Muscle of leg (tissue), 11 donors: ENCODE measurements around the gene EXO1. TPM values are rescaled to one million over a fixed set of nuclear protein-coding genes. Genes with fewer than 3 reads are reported as not detected.

Experiments
- DNase-seq: peaks from one replicate; pipeline ENCODE4 v3.0.0; 2013
- H3K27ac ChIP-seq: one replicate; pipeline ENCODE4 v1.5.1; 2013; ENCODE audit warnings: mild to moderate bottlenecking, low read length, control low read depth
- H3K27me3 ChIP-seq: one replicate; pipeline ENCODE4 v1.6.1; 2013; ENCODE audit warnings: low read length; ENCODE audit not compliant: control insufficient read depth, insufficient read depth
- H3K36me3 ChIP-seq: one replicate; pipeline ENCODE4 v1.6.1; 2013; ENCODE audit warnings: low read length; ENCODE audit not compliant: control insufficient read depth, insufficient read depth
- H3K4me1 ChIP-seq: one replicate; pipeline ENCODE4 v1.6.1; 2013; ENCODE audit warnings: low read length; ENCODE audit not compliant: control insufficient read depth, insufficient read depth
- H3K4me3 ChIP-seq: one replicate; pipeline ENCODE4 v1.5.1; 2013; ENCODE audit warnings: low read length, control low read depth
- H3K9me3 ChIP-seq: replicated peaks from 2 replicates; pipeline ENCODE4 v1.6.1; 2013; ENCODE audit warnings: low read depth, low read length; ENCODE audit not compliant: control insufficient read depth
- WGBS: methylation state at CpG from one replicate; pipeline ENCODE4 v1.1.5; 2013; ENCODE audit warnings: missing lambda C conversion rate; ENCODE audit not compliant: insufficient coverage; 5-methylcytosine and 5-hydroxymethylcytosine counted together
- polyA plus RNA-seq, 8 donors: library from polyadenylated mRNA; unstranded; fragments of 120-200 nt; gene quantifications; one replicate each; pipeline versions ENCODE4 v1.2.1 to v1.2.3, GENCODE V29; 2013; ENCODE audit warnings: inconsistent platforms in 1 of 8, low replicate concordance in 1 of 8; ENCODE audit not compliant: insufficient read length in 8 of 8, insufficient read depth in 1 of 8
- total RNA-seq: library from RNA; stranded (reverse); fragments of 120-200 nt; gene quantifications from one replicate; pipeline ENCODE4 v1.2.4, GENCODE V29; 2013

Gene EXO1
- total and polyA plus RNA-seq, 9 donors, result 6.4 to 10.0 (median 7.8) TPM

- Histone ChIP-seq H3K27ac (no peak overlapping the region), H3K4me3 (no peak overlapping the region), H3K36me3 (peaks cover 6% of the 10 kb centered on the region), H3K27me3 (no peaks in the 10 kb centered on the region), H3K9me3 (no peaks in the 10 kb centered on the region), H3K4me1 (no peaks in the 10 kb centered on the region)
- no peak for DNase-seq
- no CpG with 5 or more reads among the region's 6 CpGs for WGBS
These were observed 33.4 kb downstream of the EXO1 start for GRCh38 chr1:241881440-241881839.

GRCh38 chr1:241883159-241883558 lies 35.2 kb downstream of the EXO1 start:
- Histone ChIP-seq H3K27ac (no peak overlapping the region), H3K4me3 (no peak overlapping the region), H3K27me3 (no peaks in the 10 kb centered on the region), H3K4me1 (no peaks in the 10 kb centered on the region), H3K9me3 (no peaks in the 10 kb centered on the region), H3K36me3 (peaks cover 6% of the 10 kb centered on the region)
- WGBS, result no CpG with 5 or more reads among the region's 1 CpG
- no peak for DNase-seq

GRCh38 chr1:241888232-241888631 lies 40.2 kb downstream of the EXO1 start:
- 100% methylated on average over 4 of the region's 4 CpGs for WGBS
- H3K4me3 ChIP-seq, result no peak overlapping the region
- no peaks in the 10 kb centered on the region for H3K36me3 ChIP-seq
- H3K27ac ChIP-seq, result no peak overlapping the region
- no peaks in the 10 kb centered on the region for H3K4me1 ChIP-seq
- H3K27me3 ChIP-seq, result no peaks in the 10 kb centered on the region
- no peak for DNase-seq
- H3K9me3 ChIP-seq, result no peaks in the 10 kb centered on the region

GRCh38 chr1:241891296-241891695 lies 43.3 kb downstream of the EXO1 start:
- Histone ChIP-seq H3K27me3 (no peaks in the 10 kb centered on the region), H3K4me3 (no peak overlapping the region), H3K4me1 (no peaks in the 10 kb centered on the region), H3K36me3 (no peaks in the 10 kb centered on the region), H3K27ac (no peak overlapping the region), H3K9me3 (no peaks in the 10 kb centered on the region)
- WGBS, result no CpG with 5 or more reads among the region's 3 CpGs
- no peak for DNase-seq

GRCh38 chr1:241894016-241894415 lies 46.0 kb downstream of the EXO1 start:
- no peaks in the 10 kb centered on the region for H3K36me3 ChIP-seq
- no peak overlapping the region for H3K27ac ChIP-seq
- H3K4me3 ChIP-seq, result no peak overlapping the region
- 93% methylated on average over 3 of the region's 3 CpGs for WGBS
- no peaks in the 10 kb centered on the region for H3K27me3 ChIP-seq
- no peaks in the 10 kb centered on the region for H3K9me3 ChIP-seq
- H3K4me1 ChIP-seq, result no peaks in the 10 kb centered on the region
- no peak for DNase-seq

- H3K9me3 ChIP-seq, result no peaks in the 10 kb centered on the region
- DNase-seq, result no peak
- H3K4me3 ChIP-seq, result no peak overlapping the region
- H3K4me1 ChIP-seq, result no peaks in the 10 kb centered on the region
- no CpG with 5 or more reads among the region's 2 CpGs for WGBS
- H3K27ac ChIP-seq, result no peak overlapping the region
- no peaks in the 10 kb centered on the region for H3K27me3 ChIP-seq
- H3K36me3 ChIP-seq, result no peaks in the 10 kb centered on the region
These were observed 47.0 kb downstream of the EXO1 start for GRCh38 chr1:241895013-241895412.

- H3K27ac ChIP-seq, result no peak overlapping the region
- H3K27me3 ChIP-seq, result no peaks in the 10 kb centered on the region
- H3K9me3 ChIP-seq, result no peaks in the 10 kb centered on the region
- H3K4me1 ChIP-seq, result no peaks in the 10 kb centered on the region
- no peaks in the 10 kb centered on the region for H3K36me3 ChIP-seq
- DNase-seq, result no peak
- H3K4me3 ChIP-seq, result no peak overlapping the region
These were observed 48.6 kb downstream of the EXO1 start for GRCh38 chr1:241896670-241896962.

- Histone ChIP-seq H3K9me3 (no peaks in the 10 kb centered on the region), H3K36me3 (no peaks in the 10 kb centered on the region), H3K27ac (no peak overlapping the region), H3K4me1 (no peaks in the 10 kb centered on the region), H3K4me3 (no peak overlapping the region), H3K27me3 (no peaks in the 10 kb centered on the region)
- peak; percentile 10 for DNase-seq
- 100% methylated on average over 1 of the region's 5 CpGs for WGBS
These were observed 51.2 kb downstream of the EXO1 start for GRCh38 chr1:241899210-241899609.

GRCh38 chr1:241900381-241900780 lies 52.4 kb downstream of the EXO1 start:
- no peaks in the 10 kb centered on the region for H3K36me3 ChIP-seq
- H3K9me3 ChIP-seq, result no peaks in the 10 kb centered on the region
- H3K27me3 ChIP-seq, result no peaks in the 10 kb centered on the region
- no peak overlapping the region for H3K27ac ChIP-seq
- H3K4me3 ChIP-seq, result no peak overlapping the region
- H3K4me1 ChIP-seq, result no peaks in the 10 kb centered on the region
- no peak for DNase-seq

GRCh38 chr1:241902391-241903065 lies 54.5 kb downstream of the EXO1 start:
- peak; percentile 86 for DNase-seq

GRCh38 chr1:241916196-241916595 lies 68.2 kb downstream of the EXO1 start:
- no peaks in the 10 kb centered on the region for H3K27me3 ChIP-seq
- H3K36me3 ChIP-seq, result no peaks in the 10 kb centered on the region
- WGBS, result 100% methylated on average over 1 of the region's 7 CpGs
- DNase-seq, result no peak
- H3K4me3 ChIP-seq, result no peak overlapping the region
- no peaks in the 10 kb centered on the region for H3K4me1 ChIP-seq
- no peak overlapping the region for H3K27ac ChIP-seq
- no peaks in the 10 kb centered on the region for H3K9me3 ChIP-seq

More at GRCh38 chr1:241902391-241903065, 54.5 kb downstream of the EXO1 start:
- Histone ChIP-seq H3K36me3 (no peaks in the 10 kb centered on the region), H3K9me3 (no peaks in the 10 kb centered on the region), H3K27me3 (no peaks in the 10 kb centered on the region), H3K4me3 (no peak overlapping the region), H3K4me1 (no peaks in the 10 kb centered on the region), H3K27ac (peak overlapping the region; percentile 79)
- 0% methylated on average over 3 of the region's 5 CpGs for WGBS
